Colonic mucosa (tissue), 4 donors: ENCODE results near the gene FERMT2. TPM values are rescaled to one million over a fixed set of nuclear protein-coding genes. Genes with fewer than 3 reads are reported as not detected.

Experiments used
- DNase-seq: peaks from one replicate; pipeline ENCODE4 v3.0.0-alpha.2; 2020
- H3K27ac ChIP-seq: fragments of 200-600 bp; one replicate; pipeline ENCODE4 v1.8.0; 2021
- H3K27me3 ChIP-seq: fragments of 200-600 bp; one replicate; pipeline ENCODE4 v1.8.0; 2021
- H3K36me3 ChIP-seq: fragments of 200-600 bp; one replicate; pipeline ENCODE4 v1.8.0; 2021
- H3K4me1 ChIP-seq: fragments of 200-600 bp; one replicate; pipeline ENCODE4 v1.8.0; 2021; ENCODE audit warnings: mild to moderate bottlenecking
- H3K4me3 ChIP-seq: fragments of 200-600 bp; one replicate; pipeline ENCODE4 v1.8.0; 2021
- H3K9ac ChIP-seq, 2 donors: one replicate each; pipeline ENCODE4 v1.7.0; 2013; ENCODE audit warnings: control low read depth in 2 of 2, low read depth in 2 of 2, low read length in 2 of 2
- H3K9me3 ChIP-seq: fragments of 200-600 bp; one replicate; pipeline ENCODE4 v1.8.0; 2021
- intact Hi-C: fragments of 100-400 bp; cut with DNase I; formaldehyde crosslinking; loops from one replicate; pipeline ENCODE4 v1.14.1; 2022
- total RNA-seq, 2 donors: library from RNA; stranded (reverse); fragmentation: NEBNext Ultra II Directional in 1 of 2; extraction: Animal tissue kit (Norgen Biotek cat#: 25700) in 1 of 2; gene quantifications; one replicate each; pipeline ENCODE4 v1.2.1, GENCODE V29; 2021
- TF ChIP-seq, protein P1 (sequence below): fragments of 200-600 bp; IDR thresholded peaks from one replicate; pipeline ENCODE4 v1.8.0; 2022; ENCODE audit warnings: antibody characterized with exemption, mild to moderate bottlenecking
- donor health status: healthy.
- donor health status: DM: no; HTN: no; CAD: no.
- donor health status: DM: no; HTN: no; CAD: no.

Gene FERMT2
- total RNA-seq, 2 donors from 2014 or later, result 6.3 to 43.9 TPM

DNA sequence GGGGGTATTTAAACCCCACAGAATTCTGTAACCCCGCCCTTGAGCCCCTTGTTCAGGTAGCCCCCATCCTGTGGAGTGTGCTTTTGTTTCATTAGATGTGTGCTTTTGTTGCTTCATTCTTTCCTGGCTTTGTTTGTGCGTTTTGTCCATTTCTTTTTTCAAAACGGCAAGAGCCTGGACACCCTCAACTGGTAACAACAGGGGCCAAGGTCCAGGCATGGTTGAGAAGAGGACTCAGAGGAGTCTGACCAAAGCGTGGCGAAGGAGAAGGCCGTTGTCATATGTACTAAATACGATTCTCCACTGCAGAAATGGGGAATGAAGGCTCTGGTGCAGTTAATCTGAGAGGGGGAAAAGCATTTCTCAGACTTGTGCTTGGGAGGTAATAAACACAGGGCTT lies 113.4 kb downstream of the FERMT2 start:
- intact Hi-C loops, result no loop called here
- DNase-seq, result no peak
- no peaks in the 10 kb centered on the region for H3K27me3 ChIP-seq
- H3K27ac ChIP-seq, result no peak overlapping the region
- H3K9me3 ChIP-seq, result no peaks in the 10 kb centered on the region
- no peak overlapping the region for H3K4me3 ChIP-seq
- H3K36me3 ChIP-seq, result no peaks in the 10 kb centered on the region
- TF ChIP-seq, protein P1, sequence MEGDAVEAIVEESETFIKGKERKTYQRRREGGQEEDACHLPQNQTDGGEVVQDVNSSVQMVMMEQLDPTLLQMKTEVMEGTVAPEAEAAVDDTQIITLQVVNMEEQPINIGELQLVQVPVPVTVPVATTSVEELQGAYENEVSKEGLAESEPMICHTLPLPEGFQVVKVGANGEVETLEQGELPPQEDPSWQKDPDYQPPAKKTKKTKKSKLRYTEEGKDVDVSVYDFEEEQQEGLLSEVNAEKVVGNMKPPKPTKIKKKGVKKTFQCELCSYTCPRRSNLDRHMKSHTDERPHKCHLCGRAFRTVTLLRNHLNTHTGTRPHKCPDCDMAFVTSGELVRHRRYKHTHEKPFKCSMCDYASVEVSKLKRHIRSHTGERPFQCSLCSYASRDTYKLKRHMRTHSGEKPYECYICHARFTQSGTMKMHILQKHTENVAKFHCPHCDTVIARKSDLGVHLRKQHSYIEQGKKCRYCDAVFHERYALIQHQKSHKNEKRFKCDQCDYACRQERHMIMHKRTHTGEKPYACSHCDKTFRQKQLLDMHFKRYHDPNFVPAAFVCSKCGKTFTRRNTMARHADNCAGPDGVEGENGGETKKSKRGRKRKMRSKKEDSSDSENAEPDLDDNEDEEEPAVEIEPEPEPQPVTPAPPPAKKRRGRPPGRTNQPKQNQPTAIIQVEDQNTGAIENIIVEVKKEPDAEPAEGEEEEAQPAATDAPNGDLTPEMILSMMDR, result no peak
- no peak overlapping the region for H3K9ac ChIP-seq
- H3K4me1 ChIP-seq, result no peaks in the 10 kb centered on the region

DNA sequence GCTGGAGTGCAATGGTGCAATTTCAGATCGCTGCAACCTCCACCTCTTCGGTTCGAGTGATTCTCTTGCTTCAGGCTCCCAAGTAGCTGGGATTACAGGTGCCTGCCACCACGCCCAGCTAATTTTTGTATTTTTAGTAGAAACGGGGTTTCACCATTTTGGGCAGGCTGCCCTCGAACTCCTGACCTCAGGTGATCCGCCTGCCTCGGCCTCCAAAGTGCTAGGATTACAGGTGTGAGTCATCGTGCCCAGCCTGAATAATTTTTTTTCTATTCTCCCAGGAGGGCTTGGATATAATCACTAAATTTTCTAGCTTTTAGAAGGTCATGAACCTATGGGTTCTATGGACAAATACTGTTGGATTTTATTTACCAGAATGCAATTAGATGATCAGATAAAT lies 114.8 kb downstream of the FERMT2 start:
- Histone ChIP-seq H3K9me3 (no peaks in the 10 kb centered on the region), H3K9ac (no peak overlapping the region), H3K27me3 (no peaks in the 10 kb centered on the region), H3K27ac (no peak overlapping the region), H3K4me3 (no peak overlapping the region), H3K4me1 (no peaks in the 10 kb centered on the region), H3K36me3 (no peaks in the 10 kb centered on the region)
- no peak for DNase-seq
- intact Hi-C loops, result no loop called here
- TF ChIP-seq, protein P1, result no peak

DNA sequence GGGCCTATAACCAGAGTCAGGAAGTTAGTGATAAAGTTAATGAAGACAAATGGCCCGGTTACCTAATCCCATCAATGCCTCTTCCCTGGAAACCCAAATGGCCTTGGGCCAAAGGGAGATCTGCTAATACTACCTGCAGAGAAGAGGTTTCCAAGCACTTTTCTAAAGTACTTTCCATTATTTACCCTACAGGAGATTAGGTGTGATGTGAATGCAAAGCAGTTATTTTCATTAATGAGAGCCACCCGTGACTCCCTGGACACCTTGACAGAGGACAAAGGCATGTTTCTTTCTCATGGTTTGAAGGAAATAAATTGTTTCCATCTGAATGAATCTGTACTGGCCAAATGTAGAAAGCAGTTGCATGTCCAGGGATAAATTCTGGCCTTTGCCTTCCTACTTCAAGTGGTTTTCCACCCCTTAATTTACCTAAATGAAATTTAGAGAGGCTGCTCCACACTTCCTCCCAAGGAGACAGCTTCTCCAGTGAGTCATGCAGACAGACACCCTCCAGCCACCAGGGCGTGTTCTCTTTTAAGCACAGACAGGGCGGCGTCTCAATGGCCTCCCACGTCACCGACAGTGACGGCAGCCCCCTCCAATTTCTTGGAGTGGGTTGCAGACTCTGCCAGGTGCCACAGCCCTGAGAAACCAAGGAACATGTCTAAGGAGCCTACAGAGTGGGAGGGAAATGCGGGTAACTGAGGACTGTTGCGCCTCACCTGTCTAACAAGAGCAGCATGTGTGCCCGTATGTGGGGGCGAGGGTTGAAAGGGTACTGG lies 115.5 kb downstream of the FERMT2 start:
- H3K4me3 ChIP-seq, result no peak overlapping the region
- intact Hi-C loops, result no loop called here
- H3K27me3 ChIP-seq, result no peaks in the 10 kb centered on the region
- TF ChIP-seq, protein P1, result no peak
- no peaks in the 10 kb centered on the region for H3K9me3 ChIP-seq
- DNase-seq, result no peak
- H3K4me1 ChIP-seq, result no peaks in the 10 kb centered on the region
- H3K9ac ChIP-seq, result no peak overlapping the region
- no peaks in the 10 kb centered on the region for H3K36me3 ChIP-seq
- H3K27ac ChIP-seq, result no peak overlapping the region

DNA sequence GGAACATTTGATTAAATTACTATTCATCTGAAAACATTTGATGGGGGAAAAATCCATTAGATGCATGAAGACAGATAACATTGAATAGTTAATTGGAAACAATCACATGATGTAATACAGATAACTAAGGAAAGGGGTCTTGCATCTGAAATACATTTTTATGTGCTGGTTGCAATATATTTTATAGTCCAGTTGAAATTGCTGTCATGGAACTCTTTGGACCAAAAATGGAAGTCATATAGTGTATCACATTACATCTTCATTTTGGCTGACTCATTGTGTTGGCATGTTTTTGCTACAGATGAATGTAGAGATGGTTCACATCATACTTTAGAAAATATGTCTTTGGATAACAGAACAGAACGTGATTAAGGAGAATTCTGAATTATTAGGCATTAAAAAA lies 116.4 kb downstream of the FERMT2 start:
- H3K9me3 ChIP-seq, result no peaks in the 10 kb centered on the region
- no peaks in the 10 kb centered on the region for H3K27me3 ChIP-seq
- H3K9ac ChIP-seq, result no peak overlapping the region
- no peak overlapping the region for H3K4me3 ChIP-seq
- no peak for DNase-seq
- intact Hi-C loops, result no loop called here
- TF ChIP-seq, protein P1, result no peak
- no peaks in the 10 kb centered on the region for H3K36me3 ChIP-seq
- no peaks in the 10 kb centered on the region for H3K4me1 ChIP-seq
- no peak overlapping the region for H3K27ac ChIP-seq

DNA sequence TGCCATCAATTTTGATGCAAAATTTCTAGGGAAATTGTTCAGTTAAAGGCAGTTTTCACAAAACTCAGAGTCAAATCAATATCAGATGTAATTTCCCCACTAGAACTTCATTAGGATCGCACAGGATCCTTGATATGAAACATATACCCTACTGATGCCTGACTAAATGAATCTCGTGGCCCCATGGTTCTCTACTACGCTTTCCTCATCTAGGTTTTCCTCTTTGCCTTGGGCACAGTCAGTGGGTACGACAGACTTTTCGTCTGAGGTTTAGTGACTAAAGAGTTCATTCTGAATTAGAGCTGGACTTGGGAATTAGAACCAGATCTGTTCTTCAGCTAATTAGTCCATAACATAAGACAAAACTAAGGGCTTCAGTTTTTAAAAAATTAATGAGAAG lies 117.0 kb downstream of the FERMT2 start:
- no peaks in the 10 kb centered on the region for H3K4me1 ChIP-seq
- no peaks in the 10 kb centered on the region for H3K9me3 ChIP-seq
- intact Hi-C loops, result no loop called here

More for the DNA sequence above, 117.0 kb downstream of the FERMT2 start:
- no peak overlapping the region for H3K4me3 ChIP-seq
- H3K36me3 ChIP-seq, result no peaks in the 10 kb centered on the region
- DNase-seq, result no peak
- H3K27me3 ChIP-seq, result no peaks in the 10 kb centered on the region
- no peak overlapping the region for H3K9ac ChIP-seq
- TF ChIP-seq, protein P1, result no peak
- H3K27ac ChIP-seq, result no peak overlapping the region
